H9 (cell line): ENCODE measurements around the gene RRP36. TPM values are rescaled to one million over a fixed set of nuclear protein-coding genes. Genes with fewer than 3 reads are reported as not detected.
A peak's percentile ranks its signal among the peaks of the same experiment; 100 is the strongest.

Experiments
- DNase-seq: peaks from one replicate; pipeline ENCODE4 v3.0.0-alpha.2; 2017
- H2AFZ ChIP-seq: one replicate; pipeline ENCODE4 v1.6.1; 2013; ENCODE audit warnings: mild to moderate bottlenecking, low read length, control low read depth, moderate library complexity
- H2AK5ac ChIP-seq: 2 replicates; pipeline ENCODE4 v1.6.1; 2013; ENCODE audit warnings: low read length, control low read depth, mixed read lengths; ENCODE audit not compliant: insufficient read length
- H2BK120ac ChIP-seq: one replicate; pipeline ENCODE4 v1.6.1; 2013; ENCODE audit warnings: low read depth, mild to moderate bottlenecking, low read length, control low read depth, inconsistent platforms; ENCODE audit not compliant: poor library complexity, severe bottlenecking
- H2BK12ac ChIP-seq: 2 replicates; pipeline ENCODE4 v1.6.1; 2013; ENCODE audit warnings: low read length, control low read depth, mixed read lengths, low read depth; ENCODE audit not compliant: insufficient read length
- H2BK15ac ChIP-seq: 2 replicates; pipeline ENCODE4 v1.6.1; 2013; ENCODE audit warnings: low read depth, low read length, control low read depth
- H2BK20ac ChIP-seq: one replicate; pipeline ENCODE4 v1.6.1; 2013; ENCODE audit warnings: low read depth, mild to moderate bottlenecking, low read length, control low read depth, inconsistent platforms; ENCODE audit not compliant: poor library complexity, severe bottlenecking
- H2BK5ac ChIP-seq: 2 replicates; pipeline ENCODE4 v1.6.1; 2013; ENCODE audit warnings: low read length, control low read depth, mixed read lengths; ENCODE audit not compliant: insufficient read length
- H3K14ac ChIP-seq: 2 replicates; pipeline ENCODE4 v1.6.1; 2013; ENCODE audit warnings: low read length, control low read depth; ENCODE audit not compliant: insufficient read depth
- H3K18ac ChIP-seq: 2 replicates; pipeline ENCODE4 v1.6.1; 2013; ENCODE audit warnings: low read depth, mild to moderate bottlenecking, mixed read lengths, low read length, control low read depth; ENCODE audit not compliant: insufficient read length
- H3K23ac ChIP-seq: 2 replicates; pipeline ENCODE4 v1.6.1; 2013; ENCODE audit warnings: low read length, control low read depth, mixed read lengths, low read depth; ENCODE audit not compliant: insufficient read length
- H3K23me2 ChIP-seq: 2 replicates; pipeline ENCODE4 v1.6.1; 2013; ENCODE audit warnings: low read depth, mild to moderate bottlenecking, mixed read lengths, low read length, control low read depth; ENCODE audit not compliant: insufficient read length, poor library complexity, severe bottlenecking
- H3K27ac ChIP-seq: 2 replicates; pipeline ENCODE4 v1.5.1; 2013; ENCODE audit warnings: low read length, control low read depth, mixed read lengths, low read depth; ENCODE audit not compliant: insufficient read length
- H3K27me3 ChIP-seq: 2 replicates; pipeline ENCODE4 v1.6.1; 2013; ENCODE audit warnings: low read length, control low read depth, inconsistent platforms; ENCODE audit not compliant: insufficient read depth
- H3K4ac ChIP-seq: 2 replicates; pipeline ENCODE4 v1.6.1; 2013; ENCODE audit warnings: low read depth, mild to moderate bottlenecking, control low read depth, inconsistent platforms, low read length, moderate library complexity
- H3K4me1 ChIP-seq: 2 replicates; pipeline ENCODE4 v1.6.1; 2013; ENCODE audit warnings: low read length, control low read depth, inconsistent platforms; ENCODE audit not compliant: insufficient read depth
- H3K4me2 ChIP-seq: 2 replicates; pipeline ENCODE4 v1.6.1; 2013; ENCODE audit warnings: low read length, control low read depth, mixed read lengths; ENCODE audit not compliant: insufficient read length, insufficient read depth
- H3K56ac ChIP-seq: 2 replicates; pipeline ENCODE4 v1.6.1; 2013; ENCODE audit warnings: low read depth, mild to moderate bottlenecking, mixed read lengths, low read length, control low read depth; ENCODE audit not compliant: insufficient read length
- H3K79me1 ChIP-seq: 2 replicates; pipeline ENCODE4 v1.6.1; 2013; ENCODE audit warnings: low read depth, mild to moderate bottlenecking, moderate library complexity, low read length, control low read depth, inconsistent platforms; ENCODE audit not compliant: insufficient read depth, poor library complexity, severe bottlenecking
- H3K79me2 ChIP-seq: 2 replicates; pipeline ENCODE4 v1.6.1; 2013; ENCODE audit warnings: low read length, control low read depth, inconsistent platforms; ENCODE audit not compliant: insufficient read depth
- H3K9ac ChIP-seq: 2 replicates; pipeline ENCODE4 v1.6.1; 2013; ENCODE audit warnings: low read length, control low read depth, mixed read lengths; ENCODE audit not compliant: insufficient read length; ENCODE audit errors: extremely low read depth
- H3K9me3 ChIP-seq: one replicate; pipeline ENCODE4 v1.6.1; 2013; ENCODE audit warnings: low read depth, low read length, inconsistent platforms; ENCODE audit not compliant: control insufficient read depth
- H3T11ph ChIP-seq: one replicate; pipeline ENCODE4 v1.6.1; 2013; ENCODE audit warnings: mild to moderate bottlenecking, low read length, control low read depth, inconsistent platforms
- H4K20me1 ChIP-seq: one replicate; pipeline ENCODE4 v1.6.1; 2013; ENCODE audit not compliant: control insufficient read depth, insufficient read length, insufficient read depth
- H4K5ac ChIP-seq: 2 replicates; pipeline ENCODE4 v1.6.1; 2013; ENCODE audit warnings: low read depth, mild to moderate bottlenecking, mixed read lengths, low read length, control low read depth; ENCODE audit not compliant: insufficient read length
- H4K8ac ChIP-seq: replicated peaks from 2 replicates; pipeline ENCODE4 v1.6.1; 2013; ENCODE audit warnings: low read length, control low read depth, mixed read lengths, low read depth; ENCODE audit not compliant: insufficient read length
- H4K91ac ChIP-seq: 2 replicates; pipeline ENCODE4 v1.6.1; 2013; ENCODE audit warnings: low read depth, mild to moderate bottlenecking, moderate library complexity, mixed read lengths, low read length, control low read depth; ENCODE audit not compliant: insufficient read length
- H3K27ac Mint-ChIP-seq, 3 experiments: 2 replicates in 2 of 3; 3 replicates in 1 of 3; pipeline ENCODE4 v1.8.0; 2020 to 2021; ENCODE audit warnings: mixed read lengths in 3 of 3, mild to moderate bottlenecking in 1 of 3, moderate library complexity in 1 of 3
- H3K27me3 Mint-ChIP-seq: 2 replicates; pipeline ENCODE4 v1.8.0; 2021; ENCODE audit warnings: low read depth, mild to moderate bottlenecking, moderate library complexity, mixed read lengths
- H3K36me3 Mint-ChIP-seq, 3 experiments: 2 replicates in 2 of 3; 3 replicates in 1 of 3; pipeline ENCODE4 v1.8.0; 2020 to 2021; ENCODE audit warnings: low read depth in 3 of 3, mixed read lengths in 3 of 3; ENCODE audit not compliant: insufficient read depth in 1 of 3
- H3K4me1 Mint-ChIP-seq, 2 experiments: 2 replicates each; pipeline ENCODE4 v1.8.0; 2020; ENCODE audit warnings: mixed read lengths in 2 of 2
- H3K4me3 Mint-ChIP-seq, 2 experiments: 2 replicates in 1 of 2; 3 replicates in 1 of 2; pipeline ENCODE4 v1.8.0; 2020 to 2021; ENCODE audit warnings: mild to moderate bottlenecking in 2 of 2, mixed read lengths in 2 of 2, moderate library complexity in 1 of 2
- H3K9me3 Mint-ChIP-seq, 2 experiments: 2 replicates in 1 of 2; 3 replicates in 1 of 2; pipeline ENCODE4 v1.8.0; 2020; ENCODE audit warnings: mild to moderate bottlenecking in 2 of 2, mixed read lengths in 2 of 2, moderate library complexity in 1 of 2
- CTCF ChIP-seq: fragments of 200-600 bp; sonication (generic); conservative IDR thresholded peaks from 3 replicates; pipeline ENCODE4 v1.8.0; 2021; ENCODE audit warnings: antibody characterized with exemption, mild to moderate bottlenecking
- WGBS: extraction: QIAGEN DNeasy Blood & Tissue Kit; methylation state at CpG from one replicate; pipeline ENCODE4 v1.1.7; 2013; ENCODE audit warnings: missing lambda C conversion rate, low lambda C conversion rate, mixed read lengths; ENCODE audit not compliant: insufficient read length; ENCODE audit errors: extremely low coverage; 5-methylcytosine and 5-hydroxymethylcytosine counted together
- total RNA-seq: library from RNA; stranded (reverse); gene quantifications from 2 replicates; pipeline ENCODE4 v1.2.1, GENCODE V29; 2021

The RRP36 gene
- total RNA-seq, 1 experiment from 2014 or later = 117 TPM

GRCh38 chr6:43013843-43014433, 7.5 kb upstream of the RRP36 start, which contains the start of the genes KLHDC3 and MEA1:
Gene KLHDC3, plus strand, starts transcription at chr6:43014249. Its CDS starts 2,944 bp downstream, at chr6:43017193.
Gene MEA1, minus strand, starts transcription at chr6:43013946. Its CDS starts 133 bp downstream, at chr6:43013813.
- Histone ChIP-seq H3K4ac (no peak within 1 kb of the TSS), H4K5ac (no peak within 1 kb of the TSS), H3K9me3 (no peaks in the 10 kb centered on the region), H2BK120ac (no peak within 1 kb of the TSS), H2BK15ac (no peak within 1 kb of the TSS), H3K27ac (peak within 1 kb of the TSS; percentile 9), H3K23ac (no peak within 1 kb of the TSS), H3K4me1 (peaks cover 2% of the 10 kb centered on the region; the same call in 1 of the 2 replicates), H2BK20ac (no peak within 1 kb of the TSS), H2BK5ac (no peak within 1 kb of the TSS), H3K27me3 (no peaks in the 10 kb centered on the region), H3K79me2 (peaks cover 11% of the 10 kb centered on the region; the same call in 1 of the 2 replicates), H4K8ac (no peak within 1 kb of the TSS), H3K14ac (peak within 1 kb of the TSS; percentile 26), H2AK5ac (no peak within 1 kb of the TSS), H3K56ac (no peak within 1 kb of the TSS), H2BK12ac (no peak within 1 kb of the TSS), H3K9ac (peak within 1 kb of the TSS; percentile 81), H3K18ac (peak within 1 kb of the TSS; percentile 39), H4K20me1 (no peaks in the 10 kb centered on the region), H3K4me2 (peak within 1 kb of the TSS; percentile 99), H4K91ac (no peak within 1 kb of the TSS), H3K23me2 (peaks cover 6% of the 10 kb centered on the region), H2AFZ (no peak within 1 kb of the TSS), H3K79me1 (no peaks in the 10 kb centered on the region), H3T11ph (no peak within 1 kb of the TSS)
- Mint-ChIP-seq H3K36me3 (peaks cover 33 to 69% (median 68%) of the 10 kb centered on the region in 3 experiments), H3K27me3 (no peaks in the 10 kb centered on the region), H3K9me3 (no peaks in the 10 kb centered on the region; a peak in 1 of 5 replicates), H3K27ac (peak within 1 kb of the TSS; percentile 88 to 93 (median 88); a peak in 6 of 7 replicates), H3K4me3 (peak within 1 kb of the TSS; percentile 92 to 97), H3K4me1 (peaks cover 22 to 33% of the 10 kb centered on the region in 2 experiments)
- TF ChIP-seq CTCF = no peak
- no CpG with 5 or more reads among the region's 51 CpGs for WGBS
- DNase-seq = peak; percentile 100
